Measurements from ENCODE around the gene NCAM2.

NCAM2 gene

GRCh38 chr21:21182401-21183010, 184.3 kb downstream of the NCAM2 start:
- no peak overlapping the region for H3K27ac Mint-ChIP-seq
- H3K4me1 Mint-ChIP-seq (ENCODE audit: low read depth): peaks cover 1% of the 10 kb centered on the region
- H3K36me3 Mint-ChIP-seq (ENCODE audit: low read depth): no peaks in the 10 kb centered on the region
- H3K4me3 Mint-ChIP-seq: no peak overlapping the region
- DNase-seq (ENCODE audit: low spot score): no peak
- H3K27me3 Mint-ChIP-seq (ENCODE audit: low read depth): peaks cover 2% of the 10 kb centered on the region
- no peaks in the 10 kb centered on the region for H3K9me3 Mint-ChIP-seq

GRCh38 chr21:21183092-21183491, 184.9 kb downstream of the NCAM2 start:
- no peak for DNase-seq (ENCODE audit: low spot score)
- no peaks in the 10 kb centered on the region for H3K9me3 Mint-ChIP-seq
- peaks cover 1% of the 10 kb centered on the region for H3K4me1 Mint-ChIP-seq (ENCODE audit: low read depth)
- no peak overlapping the region for H3K4me3 Mint-ChIP-seq
- no peaks in the 10 kb centered on the region for H3K27me3 Mint-ChIP-seq (ENCODE audit: low read depth)
- H3K36me3 Mint-ChIP-seq (ENCODE audit: low read depth): no peaks in the 10 kb centered on the region
- no peak overlapping the region for H3K27ac Mint-ChIP-seq

GRCh38 chr21:21184771-21185528, 186.7 kb downstream of the NCAM2 start:
- Mint-ChIP-seq H3K9me3 (no peaks in the 10 kb centered on the region), H3K4me3 (no peak overlapping the region), H3K36me3 (ENCODE audit: low read depth) (no peaks in the 10 kb centered on the region), H3K4me1 (ENCODE audit: low read depth) (peaks cover 1% of the 10 kb centered on the region), H3K27ac (no peak overlapping the region), H3K27me3 (ENCODE audit: low read depth) (no peaks in the 10 kb centered on the region)
- no peak for DNase-seq (ENCODE audit: low spot score)

- Mint-ChIP-seq H3K27ac (no peak overlapping the region), H3K4me1 (ENCODE audit: low read depth) (peaks cover 10% of the 10 kb centered on the region), H3K4me3 (no peak overlapping the region), H3K27me3 (ENCODE audit: low read depth) (no peaks in the 10 kb centered on the region), H3K9me3 (no peaks in the 10 kb centered on the region), H3K36me3 (ENCODE audit: low read depth) (no peaks in the 10 kb centered on the region)
- DNase-seq (ENCODE audit: low spot score): no peak
These were observed 189.4 kb downstream of the NCAM2 start for GRCh38 chr21:21187579-21187978.

GRCh38 chr21:21188513-21189195, 190.4 kb downstream of the NCAM2 start:
- H3K27me3 Mint-ChIP-seq (ENCODE audit: low read depth): no peaks in the 10 kb centered on the region
- H3K9me3 Mint-ChIP-seq: no peaks in the 10 kb centered on the region
- no peak for DNase-seq (ENCODE audit: low spot score)
- H3K36me3 Mint-ChIP-seq (ENCODE audit: low read depth): no peaks in the 10 kb centered on the region
- H3K4me1 Mint-ChIP-seq (ENCODE audit: low read depth): peaks cover 10% of the 10 kb centered on the region
- H3K4me3 Mint-ChIP-seq: no peak overlapping the region
- H3K27ac Mint-ChIP-seq: no peak overlapping the region

- Mint-ChIP-seq H3K4me1 (ENCODE audit: low read depth) (peaks cover 27% of the 10 kb centered on the region), H3K4me3 (no peak overlapping the region), H3K36me3 (ENCODE audit: low read depth) (peaks cover 7% of the 10 kb centered on the region)
These were observed 197.3 kb downstream of the NCAM2 start for GRCh38 chr21:21195417-21195943.

GRCh38 chr21:21196087-21196486, 197.9 kb downstream of the NCAM2 start:
- peaks cover 6% of the 10 kb centered on the region for H3K9me3 Mint-ChIP-seq
- no peak for DNase-seq (ENCODE audit: low spot score)
- H3K4me1 Mint-ChIP-seq (ENCODE audit: low read depth): peaks cover 29% of the 10 kb centered on the region
- no peak overlapping the region for H3K4me3 Mint-ChIP-seq
- no peak overlapping the region for H3K27ac Mint-ChIP-seq
- no peaks in the 10 kb centered on the region for H3K27me3 Mint-ChIP-seq (ENCODE audit: low read depth)
- peaks cover 7% of the 10 kb centered on the region for H3K36me3 Mint-ChIP-seq (ENCODE audit: low read depth)

More at GRCh38 chr21:21195417-21195943, 197.3 kb downstream of the NCAM2 start:
- no peak for DNase-seq (ENCODE audit: low spot score)
- Mint-ChIP-seq H3K27me3 (ENCODE audit: low read depth) (no peaks in the 10 kb centered on the region), H3K27ac (no peak overlapping the region), H3K9me3 (peaks cover 6% of the 10 kb centered on the region)

GRCh38 chr21:21196848-21197247, 198.6 kb downstream of the NCAM2 start:
- peaks cover 34% of the 10 kb centered on the region for H3K4me1 Mint-ChIP-seq (ENCODE audit: low read depth)
- no peak for DNase-seq (ENCODE audit: low spot score)
- H3K4me3 Mint-ChIP-seq: no peak overlapping the region
- H3K36me3 Mint-ChIP-seq (ENCODE audit: low read depth): peaks cover 7% of the 10 kb centered on the region
- H3K27ac Mint-ChIP-seq: no peak overlapping the region
- H3K27me3 Mint-ChIP-seq (ENCODE audit: low read depth): no peaks in the 10 kb centered on the region
- peaks cover 6% of the 10 kb centered on the region for H3K9me3 Mint-ChIP-seq

- peaks cover 30% of the 10 kb centered on the region for H3K4me1 Mint-ChIP-seq (ENCODE audit: low read depth)
- H3K27ac Mint-ChIP-seq: peak overlapping the region; percentile 88
- H3K9me3 Mint-ChIP-seq: peaks cover 19% of the 10 kb centered on the region
- peaks cover 7% of the 10 kb centered on the region for H3K36me3 Mint-ChIP-seq (ENCODE audit: low read depth)
- H3K4me3 Mint-ChIP-seq: peak overlapping the region; percentile 64
- DNase-seq (ENCODE audit: low spot score): no peak
- no peaks in the 10 kb centered on the region for H3K27me3 Mint-ChIP-seq (ENCODE audit: low read depth)
These were observed 201.3 kb downstream of the NCAM2 start for GRCh38 chr21:21199342-21200102.

GRCh38 chr21:21200103-21200938, 202.1 kb downstream of the NCAM2 start:
- H3K27me3 Mint-ChIP-seq (ENCODE audit: low read depth): no peaks in the 10 kb centered on the region
- peaks cover 19% of the 10 kb centered on the region for H3K9me3 Mint-ChIP-seq
- H3K4me3 Mint-ChIP-seq: peak overlapping the region; percentile 64
- H3K4me1 Mint-ChIP-seq (ENCODE audit: low read depth): peaks cover 30% of the 10 kb centered on the region
- H3K36me3 Mint-ChIP-seq (ENCODE audit: low read depth): peaks cover 7% of the 10 kb centered on the region
- DNase-seq (ENCODE audit: low spot score): peak; percentile 48
- H3K27ac Mint-ChIP-seq: peak overlapping the region; percentile 88

- H3K27me3 Mint-ChIP-seq (ENCODE audit: low read depth): no peaks in the 10 kb centered on the region
- DNase-seq (ENCODE audit: low spot score): no peak
- H3K4me3 Mint-ChIP-seq: peak overlapping the region; percentile 64
- H3K9me3 Mint-ChIP-seq: peaks cover 19% of the 10 kb centered on the region
- peaks cover 27% of the 10 kb centered on the region for H3K4me1 Mint-ChIP-seq (ENCODE audit: low read depth)
- H3K36me3 Mint-ChIP-seq (ENCODE audit: low read depth): peaks cover 7% of the 10 kb centered on the region
- H3K27ac Mint-ChIP-seq: peak overlapping the region; percentile 88
These were observed 202.9 kb downstream of the NCAM2 start for GRCh38 chr21:21200939-21201615.

- no peak for DNase-seq (ENCODE audit: low spot score)
- Mint-ChIP-seq H3K9me3 (peaks cover 16% of the 10 kb centered on the region), H3K27me3 (ENCODE audit: low read depth) (no peaks in the 10 kb centered on the region), H3K27ac (no peak overlapping the region), H3K4me3 (no peak overlapping the region), H3K4me1 (ENCODE audit: low read depth) (peaks cover 21% of the 10 kb centered on the region), H3K36me3 (ENCODE audit: low read depth) (peaks cover 4% of the 10 kb centered on the region)
These were observed 205.7 kb downstream of the NCAM2 start for GRCh38 chr21:21203822-21204339.

Data from T-helper 2 cell treated with Interferon-gamma antibody and Interleukin-4, amounts not matched to agents 5 μg/mL and 100 μg/mL, for 36 hours (primary cell).